A673 (cell line): ENCODE measurements around the gene TRERF1. TPM values are rescaled to one million over a fixed set of nuclear protein-coding genes. Genes with fewer than 3 reads are reported as not detected.

Source experiments
- BruUV-seq: library from RNA; stranded (reverse); fragments of 400-500 nt; replicated peaks from 2 replicates; lab custom pipeline; 2021; lab: Mats Ljungman, UMichigan
- CTCF ChIA-PET: fragments of 300-600 bp; sonication (Branson Sonifier 250); formaldehyde crosslinking; loops from one replicate; lab custom pipeline; 2022; ENCODE audit warnings: antibody characterized with exemption; lab: Charles Lee
- POLR2A ChIA-PET: fragments of 300-600 bp; sonication (Branson Sonifier 250); formaldehyde crosslinking; loops from one replicate; lab custom pipeline; 2022; ENCODE audit warnings: antibody characterized with exemption; ENCODE audit not compliant: low non-redundant PET; lab: Charles Lee
- DNase-seq: peaks from one replicate; pipeline ENCODE4 v3.0.0-alpha.2; 2015; ENCODE audit warnings: low spot score
- H3K27ac ChIP-seq: fragments of 200-600 bp; sonication (generic); 2 replicates; pipeline ENCODE4 v1.5.1; 2016; ENCODE audit warnings: mixed run types, low read depth, mild to moderate bottlenecking, mixed read lengths, antibody characterized with exemption, low read length; ENCODE audit not compliant: poor library complexity, severe bottlenecking
- H3K27me3 ChIP-seq: fragments of 200-600 bp; sonication (generic); replicated peaks from 2 replicates; pipeline ENCODE4 v1.6.1; 2017; ENCODE audit warnings: mixed run types, low read depth, mild to moderate bottlenecking, mixed read lengths, antibody characterized with exemption, low read length; ENCODE audit not compliant: insufficient read depth, poor library complexity
- H3K36me3 ChIP-seq: fragments of 200-600 bp; sonication (generic); 2 replicates; pipeline ENCODE4 v1.6.1; 2016; ENCODE audit warnings: mixed run types, mild to moderate bottlenecking, mixed read lengths, antibody characterized with exemption, low read length; ENCODE audit not compliant: insufficient read depth, poor library complexity, severe bottlenecking
- H3K4me1 ChIP-seq: fragments of 200-600 bp; sonication (generic); 2 replicates; pipeline ENCODE4 v1.6.1; 2017; ENCODE audit warnings: mixed run types, mild to moderate bottlenecking, mixed read lengths, antibody characterized with exemption, low read length; ENCODE audit not compliant: insufficient read depth, poor library complexity, severe bottlenecking
- H3K4me3 ChIP-seq: fragments of 200-600 bp; sonication (generic); 2 replicates; pipeline ENCODE4 v1.5.1; 2016; ENCODE audit warnings: low read depth, mixed run types, mild to moderate bottlenecking, mixed read lengths, low read length; ENCODE audit not compliant: poor library complexity, severe bottlenecking
- H3K9me3 ChIP-seq: fragments of 200-600 bp; sonication (generic); 2 replicates; pipeline ENCODE4 v1.6.1; 2016; ENCODE audit warnings: mixed run types, low read depth, mild to moderate bottlenecking, mixed read lengths, antibody characterized with exemption, low read length; ENCODE audit not compliant: poor library complexity, severe bottlenecking
- EZH2 ChIP-seq: fragments of 200-600 bp; sonication (generic); IDR thresholded peaks from 2 replicates; pipeline ENCODE4 v1.6.1; 2017; ENCODE audit warnings: borderline replicate concordance, low read depth, mild to moderate bottlenecking, mixed read lengths, antibody characterized with exemption, low read length; ENCODE audit not compliant: poor library complexity, severe bottlenecking
- intact Hi-C: fragments of 100-400 bp; cut with micrococcal nuclease; formaldehyde crosslinking; loops from one replicate; pipeline ENCODE4 v1.10.0; 2022; ENCODE audit not compliant: unreplicated experiment
- total RNA-seq: library from RNA; stranded (reverse); gene quantifications from 2 replicates; pipeline ENCODE4 v1.2.3, GENCODE V29; 2021
- TF ChIP-seq, protein P1 (sequence below): fragments of 300-800, 200-600 bp; sonication (generic); conservative IDR thresholded peaks from 2 replicates; pipeline ENCODE4 v1.5.1; 2017; ENCODE audit warnings: low read depth, mild to moderate bottlenecking, antibody characterized with exemption, low read length, moderate library complexity, mixed read lengths

Gene TRERF1
- total RNA-seq, 1 experiment from 2014 or later, result 9.5 TPM

DNA sequence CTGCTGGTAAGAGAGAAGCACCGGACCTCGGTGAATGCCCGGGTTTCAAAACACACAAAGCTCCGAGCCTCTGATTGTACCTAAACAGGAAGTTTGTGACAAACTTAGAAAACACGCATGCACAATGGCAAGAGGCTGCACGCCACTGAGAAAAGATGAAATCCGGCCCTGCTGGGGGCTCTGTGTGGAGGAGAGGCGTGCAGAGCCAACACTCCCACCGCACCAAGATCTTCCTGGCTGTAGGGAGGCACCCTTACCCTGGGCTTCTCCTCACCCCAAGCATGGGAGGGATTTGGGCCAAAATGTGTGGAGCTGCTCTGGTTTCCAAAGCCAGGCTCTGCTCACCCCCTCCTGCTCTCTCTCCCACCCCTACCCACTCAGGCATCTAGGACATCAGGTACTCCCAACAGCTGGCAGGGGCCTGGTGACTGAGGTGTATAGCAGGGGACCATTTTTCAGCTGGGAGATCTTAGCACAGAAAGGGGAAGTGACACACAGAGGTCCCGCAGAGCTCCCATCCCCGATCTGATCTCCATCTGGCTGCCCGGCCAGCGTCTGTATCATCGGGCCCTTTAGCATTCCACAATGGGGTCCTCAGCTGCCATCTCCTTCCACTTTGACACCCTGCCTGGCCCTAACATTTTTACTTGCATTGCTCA lies 84.2 kb downstream of the TRERF1 start:
- no TSS peak for BruUV-seq
- no peaks in the 10 kb centered on the region for H3K4me1 ChIP-seq
- POLR2A ChIA-PET, result no interaction called here
- H3K36me3 ChIP-seq, result no peaks in the 10 kb centered on the region
- no peak for DNase-seq
- CTCF ChIA-PET, result no interaction called here
- H3K27me3 ChIP-seq, result no peaks in the 10 kb centered on the region
- H3K4me3 ChIP-seq, result no peak overlapping the region
- intact Hi-C loops, result no loop called here
- no peaks in the 10 kb centered on the region for H3K9me3 ChIP-seq
- H3K27ac ChIP-seq, result no peak overlapping the region
- TF ChIP-seq EZH2, result no peak
- TF ChIP-seq, protein P1, sequence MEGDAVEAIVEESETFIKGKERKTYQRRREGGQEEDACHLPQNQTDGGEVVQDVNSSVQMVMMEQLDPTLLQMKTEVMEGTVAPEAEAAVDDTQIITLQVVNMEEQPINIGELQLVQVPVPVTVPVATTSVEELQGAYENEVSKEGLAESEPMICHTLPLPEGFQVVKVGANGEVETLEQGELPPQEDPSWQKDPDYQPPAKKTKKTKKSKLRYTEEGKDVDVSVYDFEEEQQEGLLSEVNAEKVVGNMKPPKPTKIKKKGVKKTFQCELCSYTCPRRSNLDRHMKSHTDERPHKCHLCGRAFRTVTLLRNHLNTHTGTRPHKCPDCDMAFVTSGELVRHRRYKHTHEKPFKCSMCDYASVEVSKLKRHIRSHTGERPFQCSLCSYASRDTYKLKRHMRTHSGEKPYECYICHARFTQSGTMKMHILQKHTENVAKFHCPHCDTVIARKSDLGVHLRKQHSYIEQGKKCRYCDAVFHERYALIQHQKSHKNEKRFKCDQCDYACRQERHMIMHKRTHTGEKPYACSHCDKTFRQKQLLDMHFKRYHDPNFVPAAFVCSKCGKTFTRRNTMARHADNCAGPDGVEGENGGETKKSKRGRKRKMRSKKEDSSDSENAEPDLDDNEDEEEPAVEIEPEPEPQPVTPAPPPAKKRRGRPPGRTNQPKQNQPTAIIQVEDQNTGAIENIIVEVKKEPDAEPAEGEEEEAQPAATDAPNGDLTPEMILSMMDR, result no peak

DNA sequence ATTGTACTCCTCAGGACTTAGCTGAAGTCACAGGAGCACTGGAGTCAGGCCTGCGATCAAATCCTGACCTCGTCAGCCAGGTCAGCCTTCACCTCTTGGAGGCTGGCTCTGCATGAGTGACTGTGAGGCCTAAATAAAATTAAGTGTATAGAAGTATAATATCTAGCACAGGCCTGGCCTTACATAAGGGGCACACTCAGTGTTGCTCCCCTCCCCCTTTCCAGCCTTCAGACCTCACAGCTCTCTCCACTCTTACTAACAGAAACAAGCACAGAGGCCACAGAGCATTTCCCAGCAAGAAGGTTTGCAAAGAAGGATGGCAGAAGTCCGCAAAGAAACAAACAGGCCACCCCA lies 84.8 kb downstream of the TRERF1 start:
- intact Hi-C loops, result no loop called here
- no peak overlapping the region for H3K27ac ChIP-seq
- no peaks in the 10 kb centered on the region for H3K36me3 ChIP-seq
- no peak for DNase-seq
- H3K4me3 ChIP-seq, result no peak overlapping the region
- ChIA-PET CTCF (no interaction called here), POLR2A (no interaction called here)
- TF ChIP-seq, protein P1, result no peak
- TF ChIP-seq EZH2, result no peak
- H3K9me3 ChIP-seq, result no peaks in the 10 kb centered on the region
- H3K4me1 ChIP-seq, result no peaks in the 10 kb centered on the region
- BruUV-seq, result no TSS peak
- H3K27me3 ChIP-seq, result no peaks in the 10 kb centered on the region

DNA sequence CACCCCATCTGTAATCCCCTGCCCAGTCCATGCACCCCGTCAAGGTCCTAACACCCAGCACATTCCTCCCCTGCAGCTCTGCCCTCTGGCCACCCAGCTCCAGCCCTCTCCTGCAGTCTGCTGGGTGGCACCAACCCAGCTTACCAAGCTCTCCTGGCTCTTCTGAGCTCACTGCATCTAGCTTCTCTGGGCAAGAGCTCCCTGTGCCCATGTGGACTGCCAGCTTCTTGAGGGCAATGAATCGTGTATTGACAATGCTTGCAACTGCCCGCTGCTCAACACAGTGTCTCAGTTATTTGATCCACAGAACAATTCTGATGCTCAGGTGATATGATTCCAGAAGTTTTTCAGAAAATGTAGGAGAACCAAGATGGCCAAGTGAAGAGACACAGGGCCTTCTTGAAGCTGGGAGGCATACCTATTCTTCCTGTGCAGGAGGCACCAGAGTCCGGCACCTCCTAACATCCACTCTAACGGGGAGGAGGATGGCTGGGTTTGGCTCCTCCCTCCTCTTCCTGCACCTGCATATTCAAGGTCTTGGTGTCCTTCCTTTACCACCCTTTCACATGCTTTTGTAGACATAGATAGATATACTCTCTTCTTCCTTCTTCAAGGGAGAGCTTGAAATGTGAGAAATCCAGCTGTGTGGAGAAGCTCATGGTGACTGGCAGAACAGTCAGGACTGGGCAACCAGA lies 85.6 kb downstream of the TRERF1 start:
- Histone ChIP-seq H3K27me3 (no peaks in the 10 kb centered on the region), H3K9me3 (no peaks in the 10 kb centered on the region), H3K36me3 (no peaks in the 10 kb centered on the region), H3K4me1 (no peaks in the 10 kb centered on the region), H3K27ac (no peak overlapping the region), H3K4me3 (no peak overlapping the region)
- POLR2A ChIA-PET, result no interaction called here
- BruUV-seq, result no TSS peak
- no peak for DNase-seq
- no peak for TF ChIP-seq EZH2
- TF ChIP-seq, protein P1, result no peak
- CTCF ChIA-PET, result no interaction called here
- intact Hi-C loops, result no loop called here
